GM12874 (cell line): Measurements from ENCODE around the gene KLK8.

Experiments used
- CTCF ChIP-seq: IDR thresholded peaks from 2 replicates; pipeline ENCODE4 v1.5.1; 2011; ENCODE audit warnings: low read depth, mild to moderate bottlenecking, control low read depth, low read length, moderate library complexity; ENCODE audit not compliant: insufficient read depth

KLK8 gene

GRCh38 chr19:51016798-51017683, 15.6 kb upstream of the KLK8 start:
- peak; percentile 97 for TF ChIP-seq CTCF

GRCh38 chr19:51015691-51016267, 14.4 kb upstream of the KLK8 start:
- no peak for TF ChIP-seq CTCF

- no peak for TF ChIP-seq CTCF
Observed at GRCh38 chr19:51014242-51014641, 12.8 kb upstream of the KLK8 start.

- TF ChIP-seq CTCF, result no peak
Observed at GRCh38 chr19:51012661-51013190, 11.3 kb upstream of the KLK8 start.

- TF ChIP-seq CTCF, result no peak
Observed at GRCh38 chr19:51010066-51010795, 8.8 kb upstream of the KLK8 start.

GRCh38 chr19:51009061-51009891, 7.9 kb upstream of the KLK8 start:
- no peak for TF ChIP-seq CTCF
